GM19193 (cell line): Measurements from ENCODE around the gene UBE3B.

ENCODE experiments used
- POLR2A ChIP-seq: IDR thresholded peaks from 4 replicates; pipeline ENCODE4 v1.6.1; 2011; ENCODE audit not compliant: insufficient read depth, insufficient read length; ENCODE audit errors: extremely low read depth

UBE3B gene

DNA sequence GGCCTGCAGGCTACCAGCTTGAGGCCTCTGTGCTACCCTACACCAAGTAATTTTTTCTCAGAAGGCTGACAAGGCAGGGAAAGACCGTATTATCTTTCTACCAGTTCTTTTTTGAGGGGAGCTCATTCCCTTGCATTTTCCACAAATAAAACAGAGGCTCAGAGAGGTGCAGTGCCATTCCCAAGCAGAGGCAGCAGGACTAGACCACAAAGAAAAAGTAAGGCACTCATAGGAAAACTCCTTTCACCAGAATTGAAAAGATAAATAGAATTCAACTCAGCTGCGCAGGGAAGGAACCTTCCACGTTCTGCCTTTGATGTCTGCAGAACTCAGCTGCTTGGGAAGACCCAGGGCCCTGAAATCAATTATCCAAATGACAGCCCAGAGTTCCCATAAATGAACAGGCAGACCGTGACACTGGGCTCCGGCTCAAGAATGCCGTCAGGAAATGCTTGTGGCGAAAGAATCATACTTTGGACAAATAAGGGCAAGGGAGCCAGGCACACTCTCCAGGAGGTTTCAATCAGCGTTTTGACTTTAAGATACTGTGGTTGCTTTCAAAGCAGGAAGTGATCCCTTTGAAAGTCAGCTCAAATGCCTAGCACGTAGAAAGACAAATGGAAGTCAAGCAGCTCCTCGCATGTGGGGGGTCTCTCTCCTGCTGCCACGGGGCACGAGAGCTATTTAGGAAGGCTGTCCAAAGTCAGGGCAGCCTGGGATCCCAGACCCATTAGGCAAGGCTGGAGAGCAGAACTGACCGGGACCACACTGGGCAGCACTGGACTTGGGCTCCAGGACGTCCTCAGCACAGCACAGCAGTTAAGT is 14.4 kb upstream of the UBE3B start:
- no peak for TF ChIP-seq POLR2A

DNA sequence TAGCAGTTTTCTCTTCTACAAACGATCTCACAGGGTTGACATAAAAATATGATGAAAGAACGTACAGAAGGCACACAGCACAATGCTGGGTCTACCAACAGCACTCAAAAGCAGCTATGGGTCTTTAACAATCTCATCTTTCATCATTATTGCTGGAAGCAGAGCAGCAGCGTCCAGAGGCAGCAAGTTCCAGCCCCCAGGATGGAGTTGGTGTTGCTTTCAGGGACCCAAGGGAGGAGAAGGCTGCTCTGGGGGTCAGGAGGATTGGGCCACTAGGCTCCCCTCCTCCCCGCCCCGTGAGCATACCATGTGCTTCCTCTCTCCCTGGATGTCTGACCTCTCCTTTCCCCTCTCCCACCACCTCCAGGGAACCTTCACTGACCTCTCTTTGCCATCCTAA is 13.7 kb upstream of the UBE3B start:
- no peak for TF ChIP-seq POLR2A

DNA sequence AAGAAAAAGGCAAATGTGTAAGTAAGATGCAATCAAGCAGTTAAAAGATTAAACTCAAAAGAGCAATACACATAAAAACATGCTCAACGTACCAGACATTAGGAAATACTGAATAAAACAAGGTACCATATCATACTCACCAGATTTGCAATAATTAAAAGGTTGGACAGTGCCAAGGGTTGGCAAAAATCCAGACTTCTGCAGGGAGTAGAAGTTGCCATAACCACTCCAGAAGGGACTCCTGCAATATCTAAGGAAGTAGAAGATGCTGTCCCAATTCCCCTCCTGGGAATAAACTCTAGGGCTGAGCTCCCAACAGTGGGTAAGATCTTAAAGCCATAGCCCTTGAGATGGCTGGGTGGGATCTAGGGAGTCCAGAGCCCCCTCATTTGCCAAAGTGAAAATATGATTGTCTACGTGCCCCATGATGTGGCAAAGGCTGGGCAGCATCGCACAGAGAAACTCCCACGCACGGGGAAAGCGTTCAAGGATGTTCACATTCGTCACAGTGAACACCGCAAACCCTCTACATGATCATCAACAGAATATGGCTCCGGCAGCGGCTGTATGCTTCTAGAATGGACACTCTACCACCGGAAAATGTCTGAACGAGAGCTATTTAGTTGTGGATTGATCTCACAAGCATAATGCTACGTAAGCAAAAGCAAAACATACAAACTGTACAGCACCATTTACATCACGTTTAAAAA is 12.6 kb upstream of the UBE3B start:
- TF ChIP-seq POLR2A = no peak

DNA sequence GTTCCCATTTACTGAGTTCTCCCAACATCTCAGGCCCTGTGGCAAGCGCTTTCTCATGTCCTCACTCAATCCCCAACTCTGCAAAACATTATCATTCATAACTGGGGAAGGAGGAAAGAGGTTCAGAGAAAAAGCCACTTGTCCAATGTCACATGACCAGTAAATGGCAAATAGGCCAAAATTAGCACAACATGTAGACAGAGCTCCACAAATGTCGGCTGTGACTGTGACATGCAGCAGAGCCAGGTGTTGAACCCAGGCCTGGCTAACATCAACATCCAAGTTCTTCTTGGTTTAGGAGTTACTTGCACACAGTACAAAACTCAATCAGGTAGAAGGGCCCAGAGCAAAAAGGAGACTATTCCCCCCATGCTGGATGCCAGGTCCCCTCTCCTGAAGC is 11.1 kb upstream of the UBE3B start:
- TF ChIP-seq POLR2A = no peak

DNA sequence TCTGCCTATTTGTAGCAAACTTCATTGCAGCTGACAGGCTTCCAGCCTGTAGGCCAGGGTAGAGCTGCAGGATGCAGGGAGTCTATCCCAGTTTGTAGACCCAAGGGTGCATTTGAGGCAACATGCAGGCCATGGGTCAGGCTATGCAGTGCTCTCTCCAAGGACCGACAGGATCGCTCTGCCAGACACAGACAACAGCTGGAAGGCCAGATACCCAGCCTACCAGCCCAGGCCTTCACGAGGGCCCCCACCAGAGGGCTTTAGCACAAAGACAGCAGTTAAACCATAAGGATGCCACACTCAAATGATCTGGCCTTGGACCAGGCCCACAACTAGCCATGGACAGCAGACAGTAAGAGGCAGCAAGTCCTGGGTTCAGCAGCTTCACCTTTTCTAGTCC is 10.6 kb upstream of the UBE3B start:
- TF ChIP-seq POLR2A = no peak

DNA sequence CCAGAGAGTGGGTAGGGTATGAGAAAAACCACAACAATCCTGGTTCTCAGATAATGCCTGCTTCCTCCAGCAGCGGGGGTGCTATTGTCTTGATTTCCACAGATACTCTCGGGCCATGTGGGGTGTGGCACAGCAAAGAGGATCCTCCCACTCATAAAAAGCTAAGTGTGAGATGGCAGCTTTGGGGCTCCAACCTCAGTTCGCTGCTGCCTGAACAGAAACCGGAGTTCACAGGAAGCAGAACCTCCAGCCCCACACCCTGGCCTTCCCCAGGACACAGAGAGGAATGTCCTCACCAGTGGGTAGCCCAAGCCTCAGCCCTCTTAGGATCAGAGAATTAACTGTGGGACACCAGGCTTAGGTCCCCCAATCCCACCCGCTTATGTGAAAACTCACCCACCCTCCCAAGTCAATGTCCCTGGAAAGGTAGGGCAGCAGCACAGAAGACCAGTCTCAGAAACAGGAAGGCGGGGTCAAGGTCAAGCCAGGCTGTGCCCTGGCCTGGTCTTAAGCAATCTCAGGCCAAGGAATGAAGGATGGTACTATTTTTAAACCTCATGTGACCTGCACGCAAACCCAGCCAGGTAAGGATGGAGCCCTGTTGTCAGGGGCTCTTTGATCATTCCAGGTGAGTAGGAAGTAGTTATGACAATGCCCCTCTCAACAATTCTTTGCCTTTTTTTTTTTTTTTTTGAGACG is 9.3 kb upstream of the UBE3B start:
- TF ChIP-seq POLR2A = no peak

DNA sequence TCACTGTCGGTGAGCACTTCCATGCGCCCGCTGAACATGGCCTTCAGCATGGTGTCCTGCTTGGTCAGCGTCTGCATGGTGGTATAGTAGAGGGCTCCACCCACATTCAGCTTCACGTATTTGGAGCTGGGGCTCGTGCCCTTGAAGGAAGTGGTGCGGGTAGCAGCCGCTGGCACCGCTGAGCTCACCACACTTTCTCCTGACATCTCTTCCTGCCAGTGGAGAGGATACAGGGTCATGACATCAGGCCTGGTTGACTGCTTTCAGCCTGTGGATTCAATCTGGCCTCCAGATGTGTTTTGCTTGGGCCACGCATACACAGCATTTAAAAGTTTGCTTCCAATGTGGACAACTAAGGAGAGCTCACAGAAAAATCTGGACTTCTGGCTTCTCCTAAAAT is 7.9 kb upstream of the UBE3B start:
- TF ChIP-seq POLR2A = no peak

DNA sequence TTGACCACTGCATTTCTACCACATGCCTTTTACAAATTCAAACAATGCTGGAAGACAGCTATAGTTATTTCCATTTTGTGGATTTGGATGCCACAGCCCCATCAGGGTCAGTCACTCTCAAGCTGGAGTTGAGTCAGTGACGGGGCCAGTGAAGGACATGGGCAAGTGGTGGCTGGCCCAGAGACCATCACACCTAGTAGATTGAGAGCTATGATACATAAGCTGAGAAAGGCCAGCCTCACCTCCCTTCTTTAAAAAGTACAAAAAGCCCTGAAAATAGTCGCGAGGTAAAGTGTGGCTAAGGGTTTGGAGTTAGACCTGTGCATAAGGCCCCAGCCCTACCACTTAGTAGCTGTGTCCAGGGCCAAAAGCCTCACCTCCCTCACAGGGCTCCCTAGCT is 4.4 kb upstream of the UBE3B start:
- TF ChIP-seq POLR2A = no peak

DNA sequence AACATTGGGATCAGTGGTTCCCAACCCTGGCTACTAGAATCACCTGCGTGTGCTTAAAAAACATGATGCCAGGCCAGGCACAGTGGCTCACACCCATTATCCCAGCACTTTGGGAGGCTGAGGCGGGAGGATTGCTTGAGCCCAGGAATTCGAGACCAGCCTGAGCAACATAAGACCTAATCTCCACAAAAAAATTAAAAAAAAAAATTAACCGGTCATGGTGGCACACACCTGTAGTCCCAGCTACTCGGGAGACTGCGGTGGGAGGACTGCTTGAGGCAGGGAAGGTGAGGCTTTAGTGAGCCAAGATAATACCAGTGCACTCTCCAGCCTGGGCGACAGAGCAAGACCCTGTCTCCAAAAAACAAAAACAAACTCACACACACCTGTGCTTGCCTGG is 2.3 kb upstream of the UBE3B start:
- TF ChIP-seq POLR2A = no peak

DNA sequence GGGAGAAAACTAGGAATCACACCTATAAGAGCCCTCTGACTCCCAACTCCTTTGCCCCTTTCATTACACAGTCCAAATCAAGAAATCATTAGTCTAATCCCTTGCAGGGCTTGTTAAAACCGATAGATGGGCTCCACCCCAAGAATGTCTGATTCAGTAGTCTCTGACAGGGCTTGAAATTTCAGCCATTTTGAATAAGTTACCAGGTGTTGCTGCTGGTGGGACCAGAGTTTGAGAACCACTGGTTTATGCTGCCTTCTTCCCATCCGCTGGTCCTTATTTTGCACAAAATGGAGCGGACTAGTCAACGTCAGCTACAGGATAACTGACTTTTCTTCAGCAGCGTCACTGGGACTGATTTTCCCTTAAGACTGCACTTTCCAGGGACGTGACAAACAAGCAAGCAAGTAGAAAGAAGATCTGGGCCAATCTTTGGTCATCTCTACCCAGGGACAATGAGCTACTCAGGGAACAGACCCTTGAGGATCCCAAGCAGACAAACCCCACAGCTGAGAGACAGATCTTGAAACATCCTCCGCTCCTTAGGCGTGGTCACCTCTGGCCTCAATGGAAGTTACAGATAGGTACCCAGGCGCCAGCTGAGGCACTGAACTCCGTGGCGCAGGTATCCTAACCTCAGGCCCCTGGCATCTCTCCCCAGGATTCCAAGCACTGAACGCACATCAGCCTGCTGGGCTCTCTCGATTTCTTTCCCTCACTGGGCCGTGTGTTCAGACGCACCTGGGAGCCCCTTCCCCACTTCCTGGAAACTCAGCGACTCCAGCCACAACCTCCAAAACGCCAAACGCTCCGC is 1.2 kb upstream of the UBE3B start:
- no peak for TF ChIP-seq POLR2A

DNA sequence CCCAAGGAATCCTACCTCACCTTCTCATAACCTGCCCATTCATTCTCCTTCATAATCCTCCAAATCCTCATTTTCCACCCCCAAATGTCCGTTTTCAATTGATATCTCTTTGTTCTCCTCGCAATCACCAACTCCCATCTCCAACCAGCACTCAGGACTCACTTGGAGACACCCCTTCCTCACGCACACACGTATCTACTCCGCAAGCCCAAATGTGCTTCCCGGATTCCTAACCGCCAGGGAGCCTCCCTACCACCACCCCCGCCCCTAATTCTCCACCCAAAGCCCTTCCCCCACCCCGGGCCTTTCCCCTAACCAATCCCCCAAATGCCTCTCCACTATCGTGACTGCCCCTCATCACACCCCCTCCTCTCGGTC is 638 bp upstream of the UBE3B start:
- TF ChIP-seq POLR2A = no peak

DNA sequence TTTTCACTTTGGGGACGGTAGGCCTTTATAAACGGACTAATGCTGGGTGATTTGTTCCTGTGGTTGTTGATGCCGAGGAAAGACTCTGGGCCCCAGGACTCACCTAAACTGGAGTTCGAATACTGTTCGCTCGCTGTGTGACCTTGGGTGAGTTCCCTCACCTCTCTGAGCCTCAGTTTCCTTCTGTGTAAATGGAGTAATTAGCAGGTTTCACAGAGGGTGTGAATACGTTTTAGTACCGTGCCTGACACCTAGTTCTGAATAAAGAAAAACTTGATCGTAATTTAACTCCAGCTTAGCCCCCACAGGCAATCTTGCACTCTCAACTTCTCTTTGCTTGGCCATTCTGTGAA is 505 bp downstream of the UBE3B start:
- TF ChIP-seq POLR2A = no peak

DNA sequence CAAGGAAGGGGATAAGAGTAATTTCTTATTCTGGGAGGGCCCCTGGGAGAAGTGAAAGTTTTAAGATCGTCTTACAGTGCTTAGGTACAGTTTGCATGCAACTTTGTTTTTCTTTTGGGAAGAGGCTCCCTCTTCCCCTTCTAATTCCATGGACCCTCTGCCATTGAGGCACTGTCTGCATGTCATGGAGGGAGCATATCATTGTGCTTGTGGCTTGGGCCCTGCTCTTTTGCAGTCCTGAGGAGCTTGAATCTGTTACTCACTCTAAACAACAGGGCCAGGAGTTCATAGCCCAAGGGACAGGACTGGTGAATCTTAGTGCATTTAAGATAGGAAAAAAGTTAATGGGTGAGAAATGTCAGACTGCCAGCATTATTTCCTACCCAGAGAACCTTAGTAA is 2.3 kb downstream of the UBE3B start:
- no peak for TF ChIP-seq POLR2A

DNA sequence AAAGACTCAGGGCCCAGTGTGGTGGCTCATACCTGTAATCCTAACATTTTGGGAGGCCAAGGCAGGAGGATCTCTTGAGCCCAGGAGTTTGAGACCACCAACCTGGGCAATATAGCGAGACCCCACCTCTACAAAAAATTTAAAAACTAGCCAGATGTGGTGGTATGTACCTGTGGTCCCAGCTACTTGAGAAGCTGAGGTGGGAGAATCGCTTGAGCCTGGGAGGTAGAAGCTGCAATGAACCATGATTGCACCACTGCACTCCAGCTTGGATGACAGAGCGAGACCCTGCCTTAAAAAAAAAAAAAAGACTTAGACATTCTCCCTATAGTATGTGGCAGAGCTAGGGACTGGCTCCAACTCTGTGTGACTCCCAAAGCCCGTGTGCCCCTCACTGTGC is 2.9 kb downstream of the UBE3B start:
- no peak for TF ChIP-seq POLR2A

DNA sequence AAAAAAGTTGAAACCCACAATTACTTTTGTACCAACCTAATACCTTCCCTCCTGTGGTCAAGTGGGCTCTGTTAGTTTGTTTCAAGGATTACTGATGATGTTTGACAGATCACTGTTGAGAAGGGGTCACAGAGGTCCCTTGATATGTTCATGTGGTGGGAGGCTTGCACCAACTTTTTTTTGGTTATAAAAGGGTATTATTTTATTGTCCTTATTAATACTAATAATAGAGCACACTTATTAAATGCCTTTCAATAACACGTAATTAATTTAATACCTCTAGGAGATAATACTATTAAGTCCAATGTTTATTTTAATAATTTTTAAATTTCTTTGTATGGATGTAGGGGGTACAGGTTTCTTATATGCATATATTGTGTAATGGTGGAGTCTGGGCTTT is 4.4 kb downstream of the UBE3B start:
- TF ChIP-seq POLR2A = no peak
